Neural cell (in vitro differentiated cells): ENCODE data around the gene PDE7B. TPM values are rescaled to one million over a fixed set of nuclear protein-coding genes. Genes with fewer than 3 reads are reported as not detected.

Experiments used
- H2AFZ ChIP-seq: fragments of 200-600, 300-800 bp; sonication (generic), shearing (Covaris generic); 2 replicates; pipeline ENCODE4 v1.6.0; 2014; ENCODE audit warnings: low read depth, mild to moderate bottlenecking, antibody characterized with exemption, low read length, moderate library complexity
- H3F3A ChIP-seq: fragments of 200-600 bp; shearing (Covaris generic); 2 replicates; pipeline ENCODE4 v1.6.1; 2016; ENCODE audit warnings: mild to moderate bottlenecking, moderate library complexity, mixed read lengths, antibody characterized with exemption, low read length; ENCODE audit not compliant: insufficient read depth, poor library complexity, severe bottlenecking
- H3K27ac ChIP-seq: fragments of 200-600, 300-800 bp; sonication (generic), shearing (Covaris generic); 2 replicates; pipeline ENCODE4 v1.5.1; 2014; ENCODE audit warnings: mild to moderate bottlenecking, low read length, moderate library complexity
- H3K27me3 ChIP-seq: fragments of 300-800, 200-600 bp; sonication (generic), shearing (Covaris generic); 2 replicates; pipeline ENCODE4 v1.6.0; 2014; ENCODE audit warnings: mild to moderate bottlenecking, low read depth, low read length, moderate library complexity; ENCODE audit not compliant: insufficient read depth
- H3K36me3 ChIP-seq: fragments of 300-800, 200-600 bp; sonication (generic), shearing (Covaris generic); 2 replicates; pipeline ENCODE4 v1.5.1; 2014; ENCODE audit warnings: mild to moderate bottlenecking, antibody characterized with exemption, low read length, moderate library complexity; ENCODE audit not compliant: insufficient read depth
- H3K4me2 ChIP-seq: fragments of 300-800, 200-600 bp; sonication (generic), shearing (Covaris generic); 2 replicates; pipeline ENCODE4 v1.6.0; 2014; ENCODE audit warnings: mild to moderate bottlenecking, low read length
- H3K4me3 ChIP-seq: fragments of 300-800, 200-600 bp; sonication (generic), shearing (Covaris generic); 2 replicates; pipeline ENCODE4 v1.5.1; 2014; ENCODE audit warnings: mild to moderate bottlenecking, low read length, moderate library complexity
- H3K79me2 ChIP-seq: fragments of 200-600 bp; shearing (Covaris generic); replicated peaks from 2 replicates; pipeline ENCODE4 v1.6.0; 2014; ENCODE audit warnings: mild to moderate bottlenecking, low read length, moderate library complexity; ENCODE audit not compliant: insufficient read depth
- H3K9ac ChIP-seq: fragments of 300-800, 200-600 bp; sonication (generic), shearing (Covaris generic); 2 replicates; pipeline ENCODE4 v1.6.1; 2016; ENCODE audit warnings: mild to moderate bottlenecking, low read length, mixed read lengths
- H3K9me2 ChIP-seq: fragments of 200-600 bp; shearing (Covaris generic); 2 replicates; pipeline ENCODE4 v1.6.1; 2016; ENCODE audit warnings: mild to moderate bottlenecking, low read length, mixed read lengths; ENCODE audit not compliant: insufficient read depth
- H3K9me3 ChIP-seq: fragments of 200-600, 300-800 bp; sonication (generic), shearing (Covaris generic); 2 replicates; pipeline ENCODE4 v1.6.1; 2016; ENCODE audit warnings: mild to moderate bottlenecking, mixed run types, low read length, moderate library complexity, mixed read lengths
- H4K20me1 ChIP-seq: fragments of 200-600 bp; shearing (Covaris generic); 2 replicates; pipeline ENCODE4 v1.6.1; 2016; ENCODE audit warnings: mild to moderate bottlenecking, mixed run types; ENCODE audit not compliant: insufficient read depth
- EP300 ChIP-seq: fragments of 450-650 bp; conservative IDR thresholded peaks from 2 replicates; pipeline ENCODE4 v1.6.1; 2014; ENCODE audit warnings: antibody characterized with exemption, mild to moderate bottlenecking, moderate library complexity; ENCODE audit not compliant: poor library complexity, severe bottlenecking
- EZH2 ChIP-seq: fragments of 200-600, 300-800 bp; shearing (Covaris generic), sonication (generic); IDR thresholded peaks from 2 replicates; pipeline ENCODE4 v1.6.1; 2014; ENCODE audit warnings: antibody characterized with exemption, low read length, borderline replicate concordance, mild to moderate bottlenecking; ENCODE audit not compliant: insufficient read depth, poor library complexity, severe bottlenecking
- MXI1 ChIP-seq: fragments of 450-650 bp; conservative IDR thresholded peaks from 2 replicates; pipeline ENCODE4 v1.6.1; 2014; ENCODE audit warnings: antibody characterized with exemption, mild to moderate bottlenecking; ENCODE audit not compliant: poor library complexity, severe bottlenecking
- POLR2AphosphoS5 ChIP-seq: IDR thresholded peaks from 2 replicates; pipeline ENCODE4 v1.6.1; 2012
- RAD21 ChIP-seq: fragments of 450-650 bp; conservative IDR thresholded peaks from 2 replicates; pipeline ENCODE4 v1.6.1; 2014; ENCODE audit warnings: antibody characterized with exemption, mild to moderate bottlenecking, moderate library complexity
- SMC3 ChIP-seq: fragments of 450-650 bp; conservative IDR thresholded peaks from 2 replicates; pipeline ENCODE4 v1.6.1; 2014; ENCODE audit warnings: antibody characterized with exemption, mild to moderate bottlenecking, moderate library complexity; ENCODE audit not compliant: poor library complexity
- TAF1 ChIP-seq: IDR thresholded peaks from 2 replicates; pipeline ENCODE4 v1.6.1; 2012; ENCODE audit warnings: low read depth
- polyA plus RNA-seq: library from polyadenylated mRNA; depleted of rRNA; stranded (reverse); fragments of >200 nt; gene quantifications from 2 replicates; pipeline ENCODE4 v1.2.3, GENCODE V29; 2014
- TF ChIP-seq, protein P1 (sequence below): fragments of 450-650 bp; IDR thresholded peaks from 2 replicates; pipeline ENCODE4 v1.5.1; 2014; ENCODE audit warnings: antibody characterized with exemption, mild to moderate bottlenecking, moderate library complexity; ENCODE audit not compliant: poor library complexity, severe bottlenecking
- TF ChIP-seq, protein P2 (sequence below): IDR thresholded peaks from 2 replicates; pipeline ENCODE4 v1.6.1; 2012; ENCODE audit warnings: borderline replicate concordance

The PDE7B gene
- polyA plus RNA-seq, 1 donor from 2014 or later = 5.9 TPM

DNA sequence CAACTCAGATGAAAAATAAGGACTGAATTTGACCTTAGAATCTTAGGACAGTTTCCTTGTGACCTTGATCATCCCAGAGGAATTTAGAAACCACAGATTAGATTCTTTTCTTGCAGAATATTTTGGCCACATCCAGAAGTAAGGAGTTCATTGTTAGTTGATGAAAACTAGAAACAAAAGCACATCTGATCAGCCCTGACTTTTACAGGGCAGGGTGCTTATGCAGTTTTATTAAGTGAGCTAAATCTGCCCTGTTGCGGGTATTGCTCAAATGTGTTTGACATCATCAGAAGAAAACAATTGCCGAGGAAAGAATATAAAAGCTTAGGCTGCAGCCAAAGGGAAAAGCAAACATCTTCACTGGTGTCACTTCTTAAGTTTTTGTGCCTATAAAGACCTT, 297.8 kb downstream of the PDE7B start:
- no peaks in the 10 kb centered on the region for H3K9me2 ChIP-seq
- no peaks in the 10 kb centered on the region for H3K27me3 ChIP-seq
- H3K27ac ChIP-seq = no peak overlapping the region
- H3F3A ChIP-seq = no peaks in the 10 kb centered on the region
- H3K9me3 ChIP-seq = no peaks in the 10 kb centered on the region
- no peak overlapping the region for H3K4me2 ChIP-seq
- H3K36me3 ChIP-seq = no peaks in the 10 kb centered on the region
- no peaks in the 10 kb centered on the region for H3K79me2 ChIP-seq
- no peaks in the 10 kb centered on the region for H4K20me1 ChIP-seq
- H2AFZ ChIP-seq = no peak overlapping the region
- H3K4me3 ChIP-seq = no peak overlapping the region
- H3K9ac ChIP-seq = no peak overlapping the region
- TF ChIP-seq POLR2AphosphoS5 (no peak), SMC3 (no peak)

DNA sequence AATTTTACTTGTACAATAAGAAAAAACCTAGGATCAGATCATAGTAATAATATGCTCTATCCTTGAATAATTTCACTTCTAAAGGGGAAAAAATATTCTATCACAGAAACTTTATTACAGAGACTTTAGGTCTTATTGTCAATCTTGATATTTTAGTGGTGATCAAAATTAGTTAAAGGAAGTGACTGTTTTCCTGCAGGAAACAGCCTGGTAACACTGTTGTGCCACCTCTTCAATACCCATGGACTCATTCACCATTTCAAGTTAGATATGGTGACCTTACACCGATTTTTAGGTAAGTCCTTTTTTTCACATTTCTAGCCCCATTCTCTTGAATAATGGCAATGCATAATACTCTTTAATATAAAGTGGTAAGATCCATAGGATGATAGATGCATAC, 299.5 kb downstream of the PDE7B start:
- H2AFZ ChIP-seq = no peak overlapping the region
- H3K4me3 ChIP-seq = no peak overlapping the region
- no peaks in the 10 kb centered on the region for H3K9me2 ChIP-seq
- no peak for TF ChIP-seq SMC3
- TF ChIP-seq, protein P1, sequence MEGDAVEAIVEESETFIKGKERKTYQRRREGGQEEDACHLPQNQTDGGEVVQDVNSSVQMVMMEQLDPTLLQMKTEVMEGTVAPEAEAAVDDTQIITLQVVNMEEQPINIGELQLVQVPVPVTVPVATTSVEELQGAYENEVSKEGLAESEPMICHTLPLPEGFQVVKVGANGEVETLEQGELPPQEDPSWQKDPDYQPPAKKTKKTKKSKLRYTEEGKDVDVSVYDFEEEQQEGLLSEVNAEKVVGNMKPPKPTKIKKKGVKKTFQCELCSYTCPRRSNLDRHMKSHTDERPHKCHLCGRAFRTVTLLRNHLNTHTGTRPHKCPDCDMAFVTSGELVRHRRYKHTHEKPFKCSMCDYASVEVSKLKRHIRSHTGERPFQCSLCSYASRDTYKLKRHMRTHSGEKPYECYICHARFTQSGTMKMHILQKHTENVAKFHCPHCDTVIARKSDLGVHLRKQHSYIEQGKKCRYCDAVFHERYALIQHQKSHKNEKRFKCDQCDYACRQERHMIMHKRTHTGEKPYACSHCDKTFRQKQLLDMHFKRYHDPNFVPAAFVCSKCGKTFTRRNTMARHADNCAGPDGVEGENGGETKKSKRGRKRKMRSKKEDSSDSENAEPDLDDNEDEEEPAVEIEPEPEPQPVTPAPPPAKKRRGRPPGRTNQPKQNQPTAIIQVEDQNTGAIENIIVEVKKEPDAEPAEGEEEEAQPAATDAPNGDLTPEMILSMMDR = no peak
- TF ChIP-seq, protein P2, sequence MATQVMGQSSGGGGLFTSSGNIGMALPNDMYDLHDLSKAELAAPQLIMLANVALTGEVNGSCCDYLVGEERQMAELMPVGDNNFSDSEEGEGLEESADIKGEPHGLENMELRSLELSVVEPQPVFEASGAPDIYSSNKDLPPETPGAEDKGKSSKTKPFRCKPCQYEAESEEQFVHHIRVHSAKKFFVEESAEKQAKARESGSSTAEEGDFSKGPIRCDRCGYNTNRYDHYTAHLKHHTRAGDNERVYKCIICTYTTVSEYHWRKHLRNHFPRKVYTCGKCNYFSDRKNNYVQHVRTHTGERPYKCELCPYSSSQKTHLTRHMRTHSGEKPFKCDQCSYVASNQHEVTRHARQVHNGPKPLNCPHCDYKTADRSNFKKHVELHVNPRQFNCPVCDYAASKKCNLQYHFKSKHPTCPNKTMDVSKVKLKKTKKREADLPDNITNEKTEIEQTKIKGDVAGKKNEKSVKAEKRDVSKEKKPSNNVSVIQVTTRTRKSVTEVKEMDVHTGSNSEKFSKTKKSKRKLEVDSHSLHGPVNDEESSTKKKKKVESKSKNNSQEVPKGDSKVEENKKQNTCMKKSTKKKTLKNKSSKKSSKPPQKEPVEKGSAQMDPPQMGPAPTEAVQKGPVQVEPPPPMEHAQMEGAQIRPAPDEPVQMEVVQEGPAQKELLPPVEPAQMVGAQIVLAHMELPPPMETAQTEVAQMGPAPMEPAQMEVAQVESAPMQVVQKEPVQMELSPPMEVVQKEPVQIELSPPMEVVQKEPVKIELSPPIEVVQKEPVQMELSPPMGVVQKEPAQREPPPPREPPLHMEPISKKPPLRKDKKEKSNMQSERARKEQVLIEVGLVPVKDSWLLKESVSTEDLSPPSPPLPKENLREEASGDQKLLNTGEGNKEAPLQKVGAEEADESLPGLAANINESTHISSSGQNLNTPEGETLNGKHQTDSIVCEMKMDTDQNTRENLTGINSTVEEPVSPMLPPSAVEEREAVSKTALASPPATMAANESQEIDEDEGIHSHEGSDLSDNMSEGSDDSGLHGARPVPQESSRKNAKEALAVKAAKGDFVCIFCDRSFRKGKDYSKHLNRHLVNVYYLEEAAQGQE = no peak
- TF ChIP-seq MXI1 = no peak
- TF ChIP-seq RAD21 = no peak
- no peak for TF ChIP-seq TAF1
- no peak for TF ChIP-seq EZH2
- TF ChIP-seq EP300 = no peak
- no peak for TF ChIP-seq POLR2AphosphoS5
- no peaks in the 10 kb centered on the region for H3K9me3 ChIP-seq
- no peaks in the 10 kb centered on the region for H3K27me3 ChIP-seq
- no peak overlapping the region for H3K27ac ChIP-seq
- no peak overlapping the region for H3K9ac ChIP-seq
- H3K79me2 ChIP-seq = no peaks in the 10 kb centered on the region
- no peaks in the 10 kb centered on the region for H3F3A ChIP-seq
- H3K4me2 ChIP-seq = no peak overlapping the region
- H4K20me1 ChIP-seq = no peaks in the 10 kb centered on the region
- no peaks in the 10 kb centered on the region for H3K36me3 ChIP-seq
